DLD1 (cell line): ENCODE measurements around the gene FBXO46.
"Not testable (repeated sequence)": the region's sequence is repeated elsewhere in the genome, so short reads cannot be mapped to it uniquely, and the experiment has no call there.

Source experiments
- in situ Hi-C: cut with HindIII; loops from 2 replicates; pipeline ENCODE4 v1.10.0; 2017; ENCODE audit warnings: low sequenced_read_pairs

The FBXO46 gene

GRCh38 chr19:45733160-45733810 lies 2.6 kb upstream of the FBXO46 start, which contains the start of gene MEIOSIN:
MEIOSIN (plus strand) TSS chr19:45733439; CDS start chr19:45735377, 1,938 bp downstream.
- in situ Hi-C loops: no loop called here

GRCh38 chr19:45729800-45730290 lies 851 bp downstream of the FBXO46 start:
- in situ Hi-C loops: no loop called here

GRCh38 chr19:45728683-45729082 lies 2.0 kb downstream of the FBXO46 start:
- in situ Hi-C loops: not testable (repeated sequence)

DNA sequence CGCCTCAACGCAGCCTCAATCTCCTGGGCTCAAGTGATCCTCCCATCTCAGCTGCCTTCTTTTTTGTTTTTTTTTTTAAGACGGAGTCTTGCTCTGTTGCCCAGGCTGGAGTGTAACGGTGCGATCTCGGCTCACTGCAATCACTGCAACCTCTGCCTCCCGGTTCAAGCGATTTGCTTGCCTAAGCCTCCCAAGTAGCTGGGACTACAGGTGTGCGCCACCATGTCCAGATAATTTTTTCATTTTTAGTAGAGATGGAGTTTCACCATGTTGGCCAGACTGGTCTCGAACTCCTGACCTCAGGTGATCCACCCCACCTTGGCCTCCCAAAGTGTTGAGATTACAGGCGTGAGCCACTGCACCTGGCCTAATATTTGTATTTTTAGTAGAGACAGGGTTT lies 10.6 kb downstream of the FBXO46 start:
- in situ Hi-C loops: not testable (repeated sequence)

DNA sequence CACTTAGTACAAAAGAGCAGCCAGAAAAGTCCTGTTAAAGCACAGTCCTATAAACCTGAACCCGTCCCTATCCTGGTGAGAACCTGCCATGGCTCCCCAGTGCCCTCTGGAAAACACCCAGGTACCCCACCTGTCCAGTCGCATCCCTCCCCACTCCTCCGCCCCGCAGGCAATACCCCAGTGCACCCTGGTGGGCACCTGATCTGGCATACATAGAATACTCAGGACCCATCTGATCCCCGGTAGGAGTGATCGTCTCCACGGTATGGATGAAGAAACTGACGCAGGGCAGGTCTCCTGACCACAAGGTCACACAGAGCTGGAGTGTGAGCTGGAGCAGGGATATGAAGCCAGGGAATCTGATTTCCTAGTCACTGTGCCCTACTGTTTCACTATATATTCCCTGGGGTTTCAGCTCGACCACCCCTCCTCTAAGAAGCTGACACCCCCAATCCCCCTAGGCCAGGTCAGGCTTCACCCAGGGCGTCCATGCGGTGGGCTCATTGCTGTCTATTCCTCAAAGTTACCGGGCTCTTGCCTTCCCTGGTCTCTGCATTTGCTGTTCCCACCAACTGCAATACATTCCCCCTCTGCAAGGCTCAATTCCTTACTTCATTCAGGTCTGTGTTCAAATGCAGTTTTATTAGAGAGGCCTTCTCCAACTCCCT lies 12.6 kb downstream of the FBXO46 start:
- in situ Hi-C loops: no loop called here

GRCh38 chr19:45717131-45717982 lies 13.3 kb downstream of the FBXO46 start:
- in situ Hi-C loops: no loop called here

- in situ Hi-C loops: no loop called here
These were observed 14.2 kb downstream of the FBXO46 start for GRCh38 chr19:45716359-45717130.

GRCh38 chr19:45715139-45715538 lies 15.6 kb downstream of the FBXO46 start:
- in situ Hi-C loops: no loop called here

DNA sequence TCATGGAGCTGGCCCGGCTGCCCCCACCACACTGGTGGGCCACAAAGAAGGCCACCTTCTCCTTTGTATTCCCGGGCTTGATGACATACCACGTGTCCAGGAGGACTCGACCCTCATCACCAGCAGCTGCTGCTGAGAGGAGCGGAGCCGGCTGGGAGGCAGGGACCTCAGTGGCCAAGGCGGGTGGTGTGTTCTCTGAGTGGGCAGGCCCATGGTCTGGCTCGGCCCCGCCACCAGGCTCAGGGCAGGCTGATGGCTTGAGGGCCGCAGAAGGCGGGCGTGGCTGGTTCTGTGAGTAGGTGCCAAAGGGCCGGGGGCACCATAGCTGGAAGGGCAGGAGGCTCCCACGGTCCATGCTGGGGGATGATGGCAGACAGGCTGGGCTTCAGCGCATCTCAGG lies 17.6 kb downstream of the FBXO46 start:
- in situ Hi-C loops: no loop called here

GRCh38 chr19:45712699-45713067 lies 18.0 kb downstream of the FBXO46 start:
- in situ Hi-C loops: no loop called here

GRCh38 chr19:45711851-45712698 lies 18.6 kb downstream of the FBXO46 start:
- in situ Hi-C loops: no loop called here

- in situ Hi-C loops: no loop called here
These were observed 20.2 kb downstream of the FBXO46 start for GRCh38 chr19:45710356-45711130.

GRCh38 chr19:45705710-45706415 lies 24.8 kb downstream of the FBXO46 start:
- in situ Hi-C loops: no loop called here

DNA sequence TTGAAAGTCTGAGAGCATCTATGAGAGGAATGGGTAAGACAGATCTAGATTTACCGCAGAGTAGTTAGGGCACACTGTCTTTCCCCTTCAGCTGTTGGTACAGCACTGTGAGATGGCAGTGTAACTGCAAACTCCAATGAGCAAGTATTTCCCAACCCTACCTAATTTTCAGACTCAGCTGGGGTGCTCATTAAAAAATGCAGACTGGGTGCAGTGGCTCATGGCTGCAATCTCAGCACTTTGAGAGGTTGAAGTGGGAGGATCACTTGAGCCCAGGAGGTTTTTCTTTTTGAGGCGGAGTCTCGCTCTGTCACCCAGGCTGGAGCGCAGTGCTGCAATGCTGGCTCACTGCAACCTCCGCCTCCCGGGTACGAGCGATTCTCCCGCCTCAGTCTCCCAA lies 25.6 kb downstream of the FBXO46 start:
- in situ Hi-C loops: no loop called here

GRCh38 chr19:45701676-45702075 lies 29.0 kb downstream of the FBXO46 start:
- in situ Hi-C loops: no loop called here

GRCh38 chr19:45693106-45693788 lies 37.4 kb downstream of the FBXO46 start:
- in situ Hi-C loops: no loop called here

GRCh38 chr19:45692187-45693105 lies 38.2 kb downstream of the FBXO46 start, which contains the start of gene QPCTL:
QPCTL (plus strand) TSS chr19:45692666; CDS start chr19:45692704, 38 bp downstream.
- in situ Hi-C loops: no loop called here
